HepG2 (cell line): Measurements from ENCODE around the gene TROAP. TPM values are rescaled to one million over a fixed set of nuclear protein-coding genes. Genes with fewer than 3 reads are reported as not detected.

Source experiments
- ATAC-seq: fragments of 200-7000 bp; cut with Tn5 transposase; 3 replicates; pipeline ENCODE4 v1.9.1; 2020; ENCODE audit warnings: mild to moderate bottlenecking, moderate library complexity
- BruUV-seq: library from RNA; stranded (reverse); fragments of 400-500 nt; replicated peaks from 2 replicates; lab custom pipeline; 2021; lab: Mats Ljungman, UMichigan
- CTCF ChIA-PET: fragments of 300-600 bp; formaldehyde crosslinking; extraction: SDS; loops from one replicate; lab custom pipeline; 2021; ENCODE audit warnings: low total read pairs, inconsistent platforms, low intra/inter-chr PET ratio; lab: Yijun Ruan, JAX
- POLR2A ChIA-PET: fragments of 350-600 bp; sonication (Branson Sonifier 250); formaldehyde crosslinking; loops from one replicate; lab custom pipeline; 2020; ENCODE audit warnings: antibody characterized with exemption, inconsistent platforms; lab: Yijun Ruan, JAX
- DNase-seq: peaks from one replicate; pipeline ENCODE4 v3.0.0-alpha.2; 2015; ENCODE audit warnings: low spot score
- FAIRE-seq: peaks from 3 replicates; lab custom pipeline; 2011; peaks lifted over from hg19 to GRCh38; lab: Jason Lieb, UNC
- H2AFZ ChIP-seq: one replicate; pipeline ENCODE4 v1.6.1; 2011; ENCODE audit warnings: low read length, inconsistent platforms
- H3K27ac ChIP-seq: fragments of 300-600 bp; 3 replicates; pipeline ENCODE4 v1.8.0; 2011; ENCODE audit warnings: mixed run types, mild to moderate bottlenecking, mixed read lengths, low read length, inconsistent platforms; ENCODE audit not compliant: insufficient read depth; ENCODE audit errors: extremely low read length
- H3K27me3 ChIP-seq, 2 experiments: fragments of 200-600 bp in 1 of 2; 2 replicates in 1 of 2; 3 replicates in 1 of 2; pipeline versions ENCODE4 v1.6.0 to v1.8.0; 2011; ENCODE audit warnings: low read length in 2 of 2, mild to moderate bottlenecking in 2 of 2, moderate library complexity in 2 of 2, inconsistent platforms in 1 of 2; ENCODE audit not compliant: insufficient read depth in 2 of 2, control insufficient read depth in 1 of 2
- H3K36me3 ChIP-seq, 2 experiments: fragments of 200-600 bp in 1 of 2; replicated peaks in 1 of 2; 2 replicates in 1 of 2; 3 replicates in 1 of 2; pipeline versions ENCODE4 v1.5.1 to v1.8.0; 2011; ENCODE audit warnings: low read length in 2 of 2, inconsistent platforms in 1 of 2; ENCODE audit not compliant: insufficient read depth in 2 of 2, control insufficient read depth in 1 of 2
- H3K4me1 ChIP-seq: 2 replicates; pipeline ENCODE4 v1.5.1; 2012; ENCODE audit warnings: low read length, inconsistent platforms; ENCODE audit not compliant: insufficient read depth
- H3K4me2 ChIP-seq: 2 replicates; pipeline ENCODE4 v1.6.0; 2011; ENCODE audit warnings: low read depth, low read length, inconsistent platforms
- H3K4me3 ChIP-seq, 3 experiments: fragments of 200-600 bp in 1 of 3; sonication (generic), shearing (Covaris generic) in 1 of 3; replicated peaks in 1 of 3; 2 replicates each; pipeline ENCODE4 v1.5.1; 2011 to 2016; ENCODE audit warnings: low read length in 3 of 3, inconsistent platforms in 2 of 3, low read depth in 2 of 3, mild to moderate bottlenecking in 2 of 3, control low read depth in 1 of 3, mixed read lengths in 1 of 3; ENCODE audit not compliant: insufficient read depth in 1 of 3
- H3K79me2 ChIP-seq: one replicate; pipeline ENCODE4 v1.6.1; 2011; ENCODE audit warnings: low read length, inconsistent platforms; ENCODE audit not compliant: insufficient read depth
- H3K9ac ChIP-seq: 2 replicates; pipeline ENCODE4 v1.6.0; 2011; ENCODE audit warnings: mild to moderate bottlenecking, low read depth, low read length, inconsistent platforms; ENCODE audit not compliant: insufficient read depth
- H3K9me3 ChIP-seq: 2 replicates; pipeline ENCODE4 v1.5.1; 2012; ENCODE audit warnings: mild to moderate bottlenecking, low read length
- H4K20me1 ChIP-seq: 2 replicates; pipeline ENCODE4 v1.6.0; 2011; ENCODE audit warnings: inconsistent platforms, mild to moderate bottlenecking, low read length, moderate library complexity; ENCODE audit not compliant: insufficient read depth
- AKAP8 ChIP-seq: sonication (generic); formaldehyde crosslinking; IDR thresholded peaks from 2 replicates; pipeline ENCODE4 v1.5.1; 2020; ENCODE audit warnings: mild to moderate bottlenecking, missing genetic modification reagents
- DR1 ChIP-seq: sonication (generic); formaldehyde crosslinking; IDR thresholded peaks from 2 replicates; pipeline ENCODE4 v1.8.0; 2021; ENCODE audit warnings: mild to moderate bottlenecking, missing genetic modification reagents, inconsistent platforms
- FOXM1 ChIP-seq: sonication (generic); formaldehyde crosslinking; IDR thresholded peaks from 2 replicates; pipeline ENCODE4 v1.5.0; 2020; ENCODE audit warnings: missing genetic modification reagents
- GABPB1 ChIP-seq: IDR thresholded peaks from 2 replicates; pipeline ENCODE4 v1.6.1; 2016; ENCODE audit warnings: mild to moderate bottlenecking, missing genetic modification reagents, moderate library complexity, missing compliant biosample characterization
- GLI4 ChIP-seq: sonication (generic); formaldehyde crosslinking; IDR thresholded peaks from 2 replicates; pipeline ENCODE4 v1.5.1; 2020; ENCODE audit warnings: missing genetic modification reagents, mild to moderate bottlenecking, moderate library complexity, borderline replicate concordance
- JUN ChIP-seq: sonication (generic); formaldehyde crosslinking; IDR thresholded peaks from 2 replicates; pipeline ENCODE4 v1.4.0; 2020; ENCODE audit warnings: mild to moderate bottlenecking, missing genetic modification reagents
- POGZ ChIP-seq: sonication (generic); formaldehyde crosslinking; IDR thresholded peaks from 2 replicates; pipeline ENCODE4 v1.4.0; 2020; ENCODE audit warnings: mild to moderate bottlenecking, missing genetic modification reagents
- RAD51 ChIP-seq: fragments of 450-650 bp; IDR thresholded peaks from 2 replicates; pipeline ENCODE4 v1.6.1; 2016; ENCODE audit warnings: borderline replicate concordance
- SAFB2 ChIP-seq: sonication (generic); formaldehyde crosslinking; IDR thresholded peaks from 2 replicates; pipeline ENCODE4 v1.5.1; 2020; ENCODE audit warnings: missing genetic modification reagents, low read depth, mild to moderate bottlenecking, borderline replicate concordance
- ZBTB38 ChIP-seq: sonication (generic); formaldehyde crosslinking; IDR thresholded peaks from 2 replicates; pipeline ENCODE4 v1.5.1; 2020; ENCODE audit warnings: mild to moderate bottlenecking, missing genetic modification reagents
- ZBTB8A ChIP-seq: sonication (generic); formaldehyde crosslinking; IDR thresholded peaks from 2 replicates; pipeline ENCODE4 v1.4.0; 2020; ENCODE audit warnings: mild to moderate bottlenecking, low read depth, missing genetic modification reagents, borderline replicate concordance
- ZNF362 ChIP-seq: sonication (generic); formaldehyde crosslinking; IDR thresholded peaks from 2 replicates; pipeline ENCODE4 v1.4.0; 2020; ENCODE audit warnings: missing genetic modification reagents, mild to moderate bottlenecking, borderline replicate concordance
- ZNF547 ChIP-seq: sonication (generic); formaldehyde crosslinking; IDR thresholded peaks from 2 replicates; pipeline ENCODE4 v1.5.1; 2020; ENCODE audit warnings: mild to moderate bottlenecking, missing genetic modification reagents
- ZSCAN22 ChIP-seq: sonication (generic); formaldehyde crosslinking; IDR thresholded peaks from 2 replicates; pipeline ENCODE4 v1.4.0; 2020; ENCODE audit warnings: mild to moderate bottlenecking, missing genetic modification reagents
- WGBS: methylation state at CpG from one replicate; pipeline ENCODE4 v1.1.6; 2017; ENCODE audit warnings: low lambda C conversion rate; 5-methylcytosine and 5-hydroxymethylcytosine counted together
- in situ Hi-C: cut with HindIII; loops from 2 replicates; pipeline ENCODE4 v1.10.0; 2017; ENCODE audit warnings: low pct_unique_long_range_greater_than_20kb; ENCODE audit not compliant: extremely low pct_ligation_motif_present
- intact Hi-C: fragments of 100-400 bp; cut with micrococcal nuclease; formaldehyde crosslinking; loops from one replicate; pipeline ENCODE4 v1.10.0; 2022; ENCODE audit not compliant: unreplicated experiment
- polyA plus RNA-seq, 8 experiments: library from polyadenylated mRNA; depleted of rRNA in 3 of 8; stranded (reverse) in 7 of 8; unstranded in 1 of 8; fragments of >200 nt; fragmentation: Illumina TruSeq in 4 of 8; extraction: Trizol in 4 of 8; gene quantifications; 2 replicates each; pipeline versions ENCODE4 v1.2.1 to v1.2.3, GENCODE V29; 2011 to 2016; ENCODE audit warnings: low read depth in 4 of 8, missing spikeins in 1 of 8, mixed read lengths in 1 of 8; ENCODE audit not compliant: insufficient read depth in 1 of 8
- total RNA-seq, 5 experiments: library from RNA; depleted of rRNA; stranded (reverse); fragments of >200 nt; fragmentation: Illumina TruSeq; extraction: Trizol; gene quantifications; 2 replicates each; pipeline ENCODE4 v1.2.3, GENCODE V29; 2016; ENCODE audit warnings: low read depth in 1 of 5
- TF ChIP-seq, protein P1 (sequence below): sonication (generic); formaldehyde crosslinking; conservative IDR thresholded peaks from 2 replicates; pipeline ENCODE4 v1.4.0; 2020; ENCODE audit warnings: mild to moderate bottlenecking, missing genetic modification reagents, moderate library complexity
- TF ChIP-seq, protein P2 (sequence below), 2 experiments: sonication (generic) in 1 of 2; formaldehyde crosslinking in 1 of 2; IDR thresholded peaks; 2 replicates each; pipeline versions ENCODE4 v1.4.0 to v1.6.1; 2018 to 2020; ENCODE audit warnings: missing genetic modification reagents in 2 of 2, borderline replicate concordance in 1 of 2, low read depth in 1 of 2, mild to moderate bottlenecking in 1 of 2, missing biosample characterization in 1 of 2

Gene TROAP
- total and polyA plus RNA-seq, 2 of the 13 experiments (the other 11 are each of a cell fraction or from before 2014, with no cell fraction given) = 22.5 to 30.9 TPM

DNA sequence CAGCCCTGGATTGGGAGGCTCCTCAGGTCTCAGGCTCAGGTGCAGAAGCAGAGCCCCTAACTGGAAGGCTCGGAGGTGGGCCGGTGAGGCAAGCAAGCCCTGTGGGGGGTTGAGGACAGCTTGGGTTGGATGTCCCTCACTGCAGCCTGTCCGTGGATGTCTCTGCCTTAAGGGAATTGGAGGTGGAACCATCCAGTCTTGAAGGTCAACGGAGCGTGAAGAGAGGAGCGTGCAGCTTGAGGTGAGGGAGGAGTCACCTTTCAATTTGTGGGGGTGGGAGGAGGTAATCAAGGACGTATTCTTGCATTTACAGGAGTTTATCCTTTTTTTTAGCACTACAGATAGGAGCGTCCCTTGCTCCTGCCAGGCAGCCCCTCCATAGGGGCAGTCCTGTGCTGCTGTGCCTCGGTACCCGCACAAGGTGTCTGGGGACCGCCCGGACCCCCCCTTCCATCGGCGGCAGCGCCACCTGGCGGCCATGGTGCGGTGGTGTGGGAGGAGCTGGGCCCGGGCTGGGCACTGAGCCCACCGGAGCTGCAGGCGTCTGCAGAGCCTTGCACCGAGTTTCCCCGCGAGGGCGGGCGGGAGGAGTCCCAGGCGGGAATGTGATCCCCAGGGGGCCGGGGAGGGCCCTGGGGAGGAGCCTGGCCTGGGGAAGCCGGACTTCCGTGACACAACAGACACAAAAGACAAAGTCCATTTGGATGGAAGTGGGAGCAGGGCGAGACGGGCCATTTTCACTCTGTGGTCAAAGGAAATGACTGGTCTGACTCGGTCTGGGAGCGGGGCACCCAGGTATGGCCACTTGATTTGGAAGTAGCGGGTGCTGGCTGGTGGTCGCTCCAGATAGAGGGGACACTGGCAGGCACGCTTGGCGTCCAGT, 24.5 kb downstream of the TROAP start:
- intact Hi-C loops = loop anchor here (1.0 kb wide), 1 partner anchor 24 kb away; the partner anchor contains the start of gene TROAP
- FAIRE-seq = peak; percentile 90
- TF ChIP-seq AKAP8 = no peak
- TF ChIP-seq GABPB1 (CRISPR knock-in tag) = peak; percentile 87
- no peak; the same call in 1 of the 2 replicates for TF ChIP-seq SAFB2 (CRISPR knock-in tag)
- TF ChIP-seq ZNF362 (CRISPR knock-in tag) = no peak; the same call in 1 of the 2 replicates
- peak; percentile 54 for TF ChIP-seq ZBTB38 (CRISPR knock-in tag)
- TF ChIP-seq, protein P1, sequence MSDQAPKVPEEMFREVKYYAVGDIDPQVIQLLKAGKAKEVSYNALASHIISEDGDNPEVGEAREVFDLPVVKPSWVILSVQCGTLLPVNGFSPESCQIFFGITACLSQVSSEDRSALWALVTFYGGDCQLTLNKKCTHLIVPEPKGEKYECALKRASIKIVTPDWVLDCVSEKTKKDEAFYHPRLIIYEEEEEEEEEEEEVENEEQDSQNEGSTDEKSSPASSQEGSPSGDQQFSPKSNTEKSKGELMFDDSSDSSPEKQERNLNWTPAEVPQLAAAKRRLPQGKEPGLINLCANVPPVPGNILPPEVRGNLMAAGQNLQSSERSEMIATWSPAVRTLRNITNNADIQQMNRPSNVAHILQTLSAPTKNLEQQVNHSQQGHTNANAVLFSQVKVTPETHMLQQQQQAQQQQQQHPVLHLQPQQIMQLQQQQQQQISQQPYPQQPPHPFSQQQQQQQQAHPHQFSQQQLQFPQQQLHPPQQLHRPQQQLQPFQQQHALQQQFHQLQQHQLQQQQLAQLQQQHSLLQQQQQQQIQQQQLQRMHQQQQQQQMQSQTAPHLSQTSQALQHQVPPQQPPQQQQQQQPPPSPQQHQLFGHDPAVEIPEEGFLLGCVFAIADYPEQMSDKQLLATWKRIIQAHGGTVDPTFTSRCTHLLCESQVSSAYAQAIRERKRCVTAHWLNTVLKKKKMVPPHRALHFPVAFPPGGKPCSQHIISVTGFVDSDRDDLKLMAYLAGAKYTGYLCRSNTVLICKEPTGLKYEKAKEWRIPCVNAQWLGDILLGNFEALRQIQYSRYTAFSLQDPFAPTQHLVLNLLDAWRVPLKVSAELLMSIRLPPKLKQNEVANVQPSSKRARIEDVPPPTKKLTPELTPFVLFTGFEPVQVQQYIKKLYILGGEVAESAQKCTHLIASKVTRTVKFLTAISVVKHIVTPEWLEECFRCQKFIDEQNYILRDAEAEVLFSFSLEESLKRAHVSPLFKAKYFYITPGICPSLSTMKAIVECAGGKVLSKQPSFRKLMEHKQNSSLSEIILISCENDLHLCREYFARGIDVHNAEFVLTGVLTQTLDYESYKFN (CRISPR knock-in tag) = peak; percentile 89
- no peak for TF ChIP-seq ZSCAN22 (CRISPR knock-in tag)
- TF ChIP-seq POGZ = peak; percentile 74
- no peak for TF ChIP-seq GLI4 (CRISPR knock-in tag)
- TF ChIP-seq FOXM1 (CRISPR knock-in tag) = no peak
- TF ChIP-seq, protein P2, sequence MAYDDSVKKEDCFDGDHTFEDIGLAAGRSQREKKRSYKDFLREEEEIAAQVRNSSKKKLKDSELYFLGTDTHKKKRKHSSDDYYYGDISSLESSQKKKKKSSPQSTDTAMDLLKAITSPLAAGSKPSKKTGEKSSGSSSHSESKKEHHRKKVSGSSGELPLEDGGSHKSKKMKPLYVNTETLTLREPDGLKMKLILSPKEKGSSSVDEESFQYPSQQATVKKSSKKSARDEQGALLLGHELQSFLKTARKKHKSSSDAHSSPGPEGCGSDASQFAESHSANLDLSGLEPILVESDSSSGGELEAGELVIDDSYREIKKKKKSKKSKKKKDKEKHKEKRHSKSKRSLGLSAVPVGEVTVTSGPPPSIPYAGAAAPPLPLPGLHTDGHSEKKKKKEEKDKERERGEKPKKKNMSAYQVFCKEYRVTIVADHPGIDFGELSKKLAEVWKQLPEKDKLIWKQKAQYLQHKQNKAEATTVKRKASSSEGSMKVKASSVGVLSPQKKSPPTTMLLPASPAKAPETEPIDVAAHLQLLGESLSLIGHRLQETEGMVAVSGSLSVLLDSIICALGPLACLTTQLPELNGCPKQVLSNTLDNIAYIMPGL (CRISPR knock-in tag; IDR thresholded peaks at IDR 0.05; ENCODE audit: borderline replicate concordance in 1 of 2, low read depth in 1 of 2) = peak; percentile 89 to 95
- no peak for TF ChIP-seq RAD51
- TF ChIP-seq ZNF547 (CRISPR knock-in tag) = no peak
- no peak for TF ChIP-seq ZBTB8A (CRISPR knock-in tag)
- TF ChIP-seq DR1 = peak; percentile 87
- TF ChIP-seq JUN = no peak

More for the DNA sequence above, 24.5 kb downstream of the TROAP start:
- CTCF ChIA-PET = interaction anchor here (1.0 to 3.0 kb wide), 5 partner anchors 9 to 166 kb away, joined by 4 to 6 read pairs (median 5); partner anchors contain the start of gene C1QL4
- Histone ChIP-seq H3K27ac (peak overlapping the region; percentile 85), H4K20me1 (0 out of 2 replicates have a peak, but pooled peaks cover 6% of the 10 kb centered on the region), H3K4me1 (peaks cover 64% of the 10 kb centered on the region), H3K79me2 (peaks cover 17% of the 10 kb centered on the region), H2AFZ (peak overlapping the region; percentile 23), H3K4me3 (peak overlapping the region; percentile 63 to 86 (median 84)), H3K9me3 (no peaks in the 10 kb centered on the region), H3K36me3 (peaks cover 2 to 3% of the 10 kb centered on the region in 2 experiments; a peak in 2 of 5 replicates), H3K9ac (peak overlapping the region; percentile 90), H3K27me3 (peaks cover 13 to 41% of the 10 kb centered on the region in 2 experiments; a peak in 4 of 5 replicates), H3K4me2 (peak overlapping the region; percentile 98)
- ATAC-seq (peak; percentile 92), DNase-seq (peak; percentile 95)
- BruUV-seq = no TSS peak
- WGBS = 3% methylated on average over 19 of the region's 37 CpGs
- POLR2A ChIA-PET = interaction anchor here (0.6 to 4.5 kb wide), 14 partner anchors 9 to 394 kb away, joined by 3 to 41 read pairs (median 5); partner anchors contain the start of genes SPATS2, TMBIM6 and TROAP
- in situ Hi-C loops = loop anchor here (10.0 kb wide), 1 partner anchor 63 kb away; no protein-coding TSS in a partner anchor
